K562 (cell line): Measurements from ENCODE around the gene NF1. TPM values are rescaled to one million over a fixed set of nuclear protein-coding genes. Genes with fewer than 3 reads are reported as not detected.

Source experiments
- ATAC-seq: fragments of 200-7000 bp; cut with Tn5 transposase; 3 replicates; pipeline ENCODE4 v1.9.1; 2020; ENCODE audit warnings: moderate library complexity
- BruUV-seq: library from RNA; stranded (reverse); fragments of 400-500 nt; replicated peaks from 2 replicates; lab custom pipeline; 2021; lab: Mats Ljungman, UMichigan
- CTCF ChIA-PET: fragments of 300-600 bp; formaldehyde crosslinking; extraction: SDS; loops from one replicate; lab custom pipeline; 2021; ENCODE audit warnings: low intra/inter-chr PET ratio; lab: Yijun Ruan, JAX
- POLR2A ChIA-PET: fragments of 300-600, 350-650 bp; sonication (Branson Sonifier 250); formaldehyde crosslinking; extraction: SDS; loops from one replicate; lab custom pipeline; 2021; ENCODE audit warnings: antibody characterized with exemption, inconsistent platforms; lab: Yijun Ruan, JAX
- DNase-seq, 4 experiments: peaks; one replicate each; pipeline versions ENCODE4 v3.0.0 to v3.0.0-alpha.2; 2011 to 2018; ENCODE audit warnings: low spot score in 3 of 4, mixed read lengths in 3 of 4; ENCODE audit errors: extremely low read depth in 1 of 4
- FAIRE-seq: peaks from 2 replicates; lab custom pipeline; 2011; peaks lifted over from hg19 to GRCh38; lab: Jason Lieb, UNC
- H2AFZ ChIP-seq: 2 replicates; pipeline ENCODE4 v1.6.0; 2011; ENCODE audit warnings: low read depth, low read length, control low read depth, inconsistent platforms
- H3K27ac ChIP-seq: fragments of 200-600 bp; 3 replicates; pipeline ENCODE4 v1.8.0; 2011; ENCODE audit warnings: low read depth, mild to moderate bottlenecking, control low read depth, inconsistent platforms, low read length, moderate library complexity, mixed read lengths; ENCODE audit errors: extremely low read depth
- H3K27me3 ChIP-seq, 2 experiments: fragments of 300-600 bp in 1 of 2; 2 replicates in 1 of 2; 3 replicates in 1 of 2; pipeline versions ENCODE4 v1.6.0 to v1.8.0; 2011; ENCODE audit warnings: inconsistent platforms in 2 of 2, low read length in 2 of 2, mild to moderate bottlenecking in 1 of 2, mixed read lengths in 1 of 2, moderate library complexity in 1 of 2; ENCODE audit not compliant: control insufficient read depth in 2 of 2, insufficient read depth in 2 of 2
- H3K36me3 ChIP-seq: fragments of 300-600 bp; 3 replicates; pipeline ENCODE4 v1.8.0; 2011; ENCODE audit warnings: mild to moderate bottlenecking, low read length, inconsistent platforms; ENCODE audit not compliant: control insufficient read depth, insufficient read depth
- H3K4me1 ChIP-seq, 2 experiments: fragments of 200-600 bp in 1 of 2; replicated peaks in 1 of 2; 2 replicates in 1 of 2; 3 replicates in 1 of 2; pipeline versions ENCODE4 v1.5.1 to v1.8.0; 2011; ENCODE audit warnings: inconsistent platforms in 2 of 2, low read length in 2 of 2, mild to moderate bottlenecking in 1 of 2, mixed read lengths in 1 of 2, moderate library complexity in 1 of 2; ENCODE audit not compliant: control insufficient read depth in 2 of 2, insufficient read depth in 2 of 2
- H3K4me2 ChIP-seq: 2 replicates; pipeline ENCODE4 v1.6.1; 2011; ENCODE audit warnings: low read length, control low read depth, inconsistent platforms, mixed read lengths; ENCODE audit not compliant: insufficient read depth
- H3K4me3 ChIP-seq: fragments of 200-600 bp; sonication (generic), shearing (Covaris generic); 2 replicates; pipeline ENCODE4 v1.5.1; 2016; ENCODE audit warnings: control low read depth, inconsistent platforms
- H3K79me2 ChIP-seq: fragments of 200-600 bp; 3 replicates; pipeline ENCODE4 v1.8.0; 2011; ENCODE audit warnings: low read length, inconsistent platforms; ENCODE audit not compliant: control insufficient read depth, insufficient read depth
- H3K9ac ChIP-seq, 2 experiments: 2 replicates each; pipeline versions ENCODE4 v1.6.0 to v1.6.1; 2011; ENCODE audit warnings: low read depth in 2 of 2, low read length in 2 of 2, control low read depth in 1 of 2, inconsistent platforms in 1 of 2, mild to moderate bottlenecking in 1 of 2, mixed read lengths in 1 of 2; ENCODE audit not compliant: insufficient read depth in 1 of 2
- H3K9me1 ChIP-seq: one replicate; pipeline ENCODE4 v1.6.0; 2011; ENCODE audit warnings: inconsistent platforms, mild to moderate bottlenecking, low read length, moderate library complexity; ENCODE audit not compliant: control insufficient read depth, insufficient read depth
- H3K9me3 ChIP-seq: replicated peaks from 2 replicates; pipeline ENCODE4 v1.5.1; 2011; ENCODE audit warnings: low read depth, low read length, inconsistent platforms; ENCODE audit not compliant: control insufficient read depth, insufficient read depth
- H4K20me1 ChIP-seq: replicated peaks from 2 replicates; pipeline ENCODE4 v1.6.1; 2011; ENCODE audit warnings: low read length, inconsistent platforms, mixed read lengths; ENCODE audit not compliant: control insufficient read depth, insufficient read depth
- CTCF ChIP-seq, 3 experiments: IDR thresholded peaks in 2 of 3; conservative IDR thresholded peaks in 1 of 3; 2 replicates each; pipeline ENCODE4 v1.5.1; 2011 to 2012; ENCODE audit warnings: low read length in 3 of 3, mild to moderate bottlenecking in 3 of 3, control low read depth in 2 of 3, improper control_type of control experiment in 1 of 3, inconsistent platforms in 1 of 3, low read depth in 1 of 3, mixed read lengths in 1 of 3, moderate library complexity in 1 of 3; ENCODE audit not compliant: insufficient read depth in 2 of 3
- RAD21 ChIP-seq, 2 experiments: fragments of 250-450 bp in 1 of 2; fragments of 450-650 bp in 1 of 2; sonication (Bioruptor Pico) in 1 of 2; formaldehyde crosslinking in 1 of 2; IDR thresholded peaks in 1 of 2; conservative IDR thresholded peaks in 1 of 2; 2 replicates each; pipeline versions ENCODE4 v1.4.0 to v1.8.0; 2020 to 2022; ENCODE audit warnings: mild to moderate bottlenecking in 2 of 2, moderate library complexity in 1 of 2
- WGBS: fragments of 100-300 bp; shearing (Covaris generic); methylation state at CpG from one replicate; pipeline ENCODE4 v1.1.6; 2016; ENCODE audit warnings: low coverage, mixed read lengths; ENCODE audit not compliant: insufficient coverage; ENCODE audit errors: missing lambda C conversion rate; 5-methylcytosine and 5-hydroxymethylcytosine counted together
- in situ Hi-C: fragments of 300-500 bp; cut with MboI; formaldehyde crosslinking; loops from 4 replicates; pipeline ENCODE4 v1.15.0; 2018; ENCODE audit warnings: inconsistent platforms, mixed read lengths
- intact Hi-C: fragments of 100-400 bp; cut with micrococcal nuclease; formaldehyde crosslinking; loops from 2 replicates; pipeline ENCODE4 v1.14.2; 2022
- polyA plus RNA-seq, 8 experiments: library from polyadenylated mRNA; depleted of rRNA in 4 of 8; stranded (reverse) in 5 of 8; unstranded in 3 of 8; fragments of >200 nt; fragmentation: Nextera tagmentation in 2 of 8; fragmentation: Illumina TruSeq in 1 of 8; extraction: Ambion mirVana in 2 of 8; extraction: Trizol in 1 of 8; gene quantifications; 2 replicates each; pipeline versions ENCODE4 v1.2.1 to v1.2.3, GENCODE V29; 2011 to 2014; ENCODE audit warnings: inconsistent platforms in 1 of 8, missing spikeins in 1 of 8
- total RNA-seq, 7 experiments: library from RNA; depleted of rRNA in 6 of 7; stranded (reverse); fragments of >200 nt in 6 of 7; fragmentation: Illumina TruSeq in 2 of 7; extraction: Trizol in 2 of 7; gene quantifications; 2 replicates each; pipeline versions ENCODE4 v1.2.1 to v1.2.3, GENCODE V29; 2011 to 2021; ENCODE audit warnings: low replicate concordance in 1 of 7
- TF ChIP-seq, protein P1 (sequence below): fragments of 450-650 bp; IDR thresholded peaks from 2 replicates; pipeline ENCODE4 v1.6.1; 2017; ENCODE audit warnings: mild to moderate bottlenecking, moderate library complexity

Gene NF1
- total and polyA plus RNA-seq, 9 of the 15 experiments (the other 6 are each of a cell fraction or from before 2014, with no cell fraction given) = 3.4 to 41.9 (median 24.3) TPM

- DNase-seq (peak in 1 of 4 experiments; percentile 27), ATAC-seq (peak; percentile 87), FAIRE-seq (no peak)
- Histone ChIP-seq H3K79me2 (no peaks in the 10 kb centered on the region), H3K4me3 (no peak overlapping the region), H3K36me3 (no peaks in the 10 kb centered on the region), H3K27me3 (no peaks in the 10 kb centered on the region), H3K4me1 (no peaks in the 10 kb centered on the region), H3K4me2 (no peak overlapping the region), H4K20me1 (no peaks in the 10 kb centered on the region), H3K9ac (no peak overlapping the region), H3K9me3 (no peaks in the 10 kb centered on the region), H3K27ac (no peak overlapping the region), H2AFZ (no peak overlapping the region), H3K9me1 (no peaks in the 10 kb centered on the region)
- ChIA-PET POLR2A (interaction anchor here (0.6 to 1.5 kb wide), 2 partner anchors 13 to 351 kb away, joined by 3 read pairs; no protein-coding TSS in a partner anchor), CTCF (no interaction called here)
- WGBS = 41% methylated on average over 3 of the region's 3 CpGs
- no TSS peak for BruUV-seq
- peak in 1 of 2 experiments; percentile 34; a peak in 2 of 4 replicates for TF ChIP-seq RAD21 (CRISPR knock-in tag; conservative IDR thresholded peaks at IDR 0.05 in 1 of 2, IDR thresholded peaks at IDR 0.05 in 1 of 2)
- peak; percentile 32 to 39 (median 38); a peak in 5 of 6 replicates for TF ChIP-seq CTCF (IDR thresholded peaks at IDR 0.05 in 2 of 3, conservative IDR thresholded peaks at IDR 0.05 in 1 of 3; ENCODE audit: insufficient read depth in 2 of 3, low read depth in 1 of 3, low read length in 3 of 3)
- TF ChIP-seq, protein P1, sequence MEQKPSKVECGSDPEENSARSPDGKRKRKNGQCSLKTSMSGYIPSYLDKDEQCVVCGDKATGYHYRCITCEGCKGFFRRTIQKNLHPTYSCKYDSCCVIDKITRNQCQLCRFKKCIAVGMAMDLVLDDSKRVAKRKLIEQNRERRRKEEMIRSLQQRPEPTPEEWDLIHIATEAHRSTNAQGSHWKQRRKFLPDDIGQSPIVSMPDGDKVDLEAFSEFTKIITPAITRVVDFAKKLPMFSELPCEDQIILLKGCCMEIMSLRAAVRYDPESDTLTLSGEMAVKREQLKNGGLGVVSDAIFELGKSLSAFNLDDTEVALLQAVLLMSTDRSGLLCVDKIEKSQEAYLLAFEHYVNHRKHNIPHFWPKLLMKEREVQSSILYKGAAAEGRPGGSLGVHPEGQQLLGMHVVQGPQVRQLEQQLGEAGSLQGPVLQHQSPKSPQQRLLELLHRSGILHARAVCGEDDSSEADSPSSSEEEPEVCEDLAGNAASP = no peak
- in situ Hi-C loops (no loop called here), intact Hi-C loops (no loop called here)
Measured at GRCh38 chr17:31061678-31062077, 33.1 kb upstream of the NF1 start.
